HG03280 (cell line): ENCODE measurements around the gene USP25.

ENCODE experiments used
- ATAC-seq: cut with Tn5 transposase; IDR thresholded peaks from one replicate; pipeline ENCODE4 v1.9.1; 2021; ENCODE audit warnings: mild to moderate bottlenecking, moderate library complexity; ENCODE audit not compliant: unreplicated experiment

Gene USP25

DNA sequence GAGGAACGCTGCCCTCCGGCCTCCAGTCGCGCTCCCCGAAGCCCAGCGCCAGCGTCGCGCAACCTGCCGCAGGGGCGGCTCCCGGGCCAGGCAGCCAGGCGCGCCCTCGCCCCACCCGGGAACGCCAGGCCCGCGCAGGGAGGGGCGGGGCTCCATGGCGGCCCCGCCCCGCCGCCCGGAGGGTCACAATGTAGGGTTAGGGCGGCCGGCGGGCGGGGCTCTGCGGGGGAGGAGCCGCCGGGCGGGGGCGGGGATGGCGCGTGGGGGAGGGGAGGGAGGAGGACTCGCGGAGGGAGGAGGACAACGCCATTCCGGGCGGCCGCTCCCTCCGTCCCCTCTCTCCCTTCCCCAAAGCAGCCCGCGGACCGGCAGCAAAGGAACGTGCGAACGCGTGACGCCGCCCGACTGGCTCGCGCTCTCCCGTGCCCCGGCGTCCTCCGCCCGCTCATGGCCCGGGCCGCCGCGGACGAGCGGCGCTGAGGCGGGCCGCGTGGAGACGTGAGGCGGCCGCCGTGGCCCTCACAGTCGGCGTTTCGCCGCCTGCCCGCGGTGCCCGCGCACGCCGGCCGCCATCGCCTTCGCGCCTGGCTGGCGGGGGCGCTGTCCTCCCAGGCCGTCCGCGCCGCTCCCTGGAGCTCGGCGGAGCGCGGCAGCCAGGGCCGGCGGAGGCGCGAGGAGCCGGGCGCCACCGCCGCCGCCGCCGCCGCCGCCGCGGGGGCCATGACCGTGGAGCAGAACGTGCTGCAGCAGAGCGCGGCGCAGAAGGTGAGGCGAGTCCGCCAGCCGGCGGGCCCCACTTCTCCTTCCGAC is at the start of gene USP25:
Gene USP25, plus strand, starts transcription at position 309 of the 810 bp plus-strand sequence. Its CDS starts 412 bp downstream, at position 721.
- ATAC-seq, result peak; percentile 70

- ATAC-seq, result no peak
These were observed 47.4 kb upstream of the USP25 start for GRCh38 chr21:15682186-15682895.

DNA sequence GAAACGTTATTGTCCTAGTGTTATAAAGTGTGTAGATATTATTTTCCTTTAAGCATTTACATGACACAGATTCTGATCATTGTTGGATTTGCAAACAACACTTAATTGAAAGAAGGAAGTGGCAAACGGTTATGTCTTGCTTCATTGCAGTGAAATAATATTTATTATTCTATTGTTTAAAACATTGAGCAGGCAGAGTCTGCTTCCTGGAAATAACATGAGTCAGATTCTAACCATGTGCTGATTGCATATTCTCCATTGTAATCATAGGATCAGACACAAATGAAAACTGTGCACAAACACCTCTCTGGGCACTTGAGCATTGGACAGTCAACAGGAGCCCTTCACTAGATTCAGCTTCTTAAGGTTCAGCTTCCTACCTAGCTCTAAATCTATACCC is 46.8 kb upstream of the USP25 start:
- ATAC-seq, result no peak

DNA sequence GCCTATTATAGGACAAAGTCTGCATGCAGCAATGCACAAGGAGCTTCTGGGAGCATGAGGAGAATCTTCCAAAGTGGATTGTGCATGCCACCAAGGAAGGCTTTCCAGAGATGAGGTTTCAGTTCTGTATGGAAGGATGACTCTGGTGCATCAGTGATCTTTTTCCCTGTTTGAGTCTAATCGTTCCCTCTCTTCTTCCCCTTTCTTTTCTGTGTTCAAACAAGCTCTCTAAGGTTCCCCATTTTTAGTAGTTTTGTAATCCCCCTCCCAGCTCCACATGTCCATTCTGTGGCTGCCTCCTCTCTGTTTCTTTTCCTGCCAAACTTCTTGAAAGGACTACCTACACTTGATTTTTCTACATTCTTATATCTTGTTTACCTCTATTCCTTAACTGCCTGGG is 43.3 kb upstream of the USP25 start:
- no peak for ATAC-seq

DNA sequence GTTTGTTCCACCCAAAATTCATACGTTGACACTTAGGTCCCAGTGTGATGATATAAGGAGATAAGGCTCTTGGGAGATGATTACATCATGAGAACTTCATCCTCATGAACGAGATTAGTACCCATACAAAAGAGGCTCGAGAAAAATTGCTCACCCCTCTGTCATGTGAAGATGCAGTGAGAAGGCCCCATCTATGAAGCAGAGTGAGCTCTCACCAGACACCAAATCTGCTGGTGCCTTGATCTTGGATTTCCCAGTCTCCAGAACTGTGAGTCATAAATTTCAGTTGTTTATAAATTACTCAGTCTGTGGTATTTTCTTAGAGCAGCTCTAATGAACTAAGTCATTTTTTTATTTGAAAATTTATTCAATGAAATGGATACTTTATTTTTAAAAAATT is 42.6 kb upstream of the USP25 start:
- no peak for ATAC-seq

DNA sequence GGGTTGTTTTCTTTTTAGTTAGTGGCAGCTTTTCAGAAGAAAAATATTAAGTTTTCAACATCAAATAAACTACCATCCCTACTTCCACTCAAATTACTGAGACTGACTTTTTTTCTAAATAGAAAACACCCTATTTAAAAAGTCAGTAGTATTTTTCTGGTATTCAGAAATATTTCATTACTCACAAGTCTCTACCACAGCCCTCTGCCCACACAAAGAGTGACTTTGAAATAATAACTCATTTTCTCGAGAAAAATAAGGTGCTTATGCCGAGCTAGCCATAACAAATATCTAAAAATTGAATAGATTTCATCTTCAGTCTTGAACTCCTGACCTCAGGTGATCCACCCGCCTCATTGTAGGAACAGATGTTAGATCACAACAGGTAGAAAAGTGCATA is 41.8 kb upstream of the USP25 start:
- ATAC-seq, result no peak

GRCh38 chr21:15688809-15689208 is 41.0 kb upstream of the USP25 start:
- no peak for ATAC-seq

- no peak for ATAC-seq
These were observed 37.1 kb upstream of the USP25 start for GRCh38 chr21:15692711-15693110.

DNA sequence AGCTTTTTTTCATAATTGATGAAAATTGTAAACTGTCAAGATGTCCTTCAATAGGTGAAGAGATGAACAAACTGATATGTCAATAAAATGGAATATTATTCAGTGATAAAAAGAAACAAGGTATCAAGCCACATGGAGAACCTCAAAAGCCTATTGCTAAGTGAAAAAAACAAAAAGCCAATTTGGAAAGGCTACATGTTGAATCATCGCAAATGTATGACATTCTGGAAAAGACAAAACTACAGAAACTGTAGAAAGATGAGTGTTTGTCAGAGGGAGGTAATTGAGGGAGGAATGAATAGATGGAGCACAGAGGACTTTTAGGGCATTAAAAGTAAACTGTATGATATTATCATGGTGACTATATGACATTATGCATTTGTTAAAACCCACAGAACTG is 34.5 kb upstream of the USP25 start:
- ATAC-seq, result no peak

- ATAC-seq, result no peak
These were observed 28.0 kb upstream of the USP25 start for GRCh38 chr21:15701830-15702229.

DNA sequence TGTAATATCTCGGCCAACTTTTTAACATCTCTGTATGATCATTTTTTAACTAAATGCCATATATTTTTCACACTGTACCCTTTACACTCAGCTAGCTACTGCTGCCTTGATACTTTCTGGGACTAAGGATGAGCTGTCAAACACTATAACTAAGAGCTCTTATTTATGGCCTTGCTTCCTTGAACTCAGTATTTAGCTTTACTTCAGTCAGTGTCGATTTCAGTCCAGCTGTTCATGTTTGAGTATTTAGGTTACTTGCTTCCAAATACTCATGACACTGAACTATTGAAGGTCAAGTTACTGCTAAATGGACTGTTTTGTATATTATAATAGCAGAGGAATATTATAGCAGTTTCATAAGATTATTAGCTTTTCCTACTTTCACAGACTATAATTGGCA is 25.9 kb upstream of the USP25 start:
- no peak for ATAC-seq

GRCh38 chr21:15706696-15707095 is 23.1 kb upstream of the USP25 start:
- no peak for ATAC-seq

DNA sequence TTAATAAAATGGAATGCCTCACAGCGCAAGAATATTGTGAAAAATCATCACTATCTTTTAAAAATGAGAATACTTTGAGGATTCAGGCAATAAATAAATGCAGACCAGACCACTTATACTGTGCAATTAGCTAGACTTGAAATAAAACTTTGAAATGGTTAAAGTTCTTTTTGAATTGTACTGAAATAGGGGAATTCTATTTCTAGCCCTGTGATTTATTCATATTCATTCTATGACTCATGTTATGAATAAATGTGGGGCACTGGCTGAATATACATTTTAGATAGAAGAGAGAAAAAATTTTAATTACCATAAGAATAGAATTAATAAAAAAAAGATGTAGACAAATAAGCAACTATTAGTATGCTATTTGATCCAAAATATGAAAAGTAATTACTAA is 16.4 kb upstream of the USP25 start:
- no peak for ATAC-seq

GRCh38 chr21:15718711-15719110 is 11.1 kb upstream of the USP25 start:
- ATAC-seq, result no peak

- no peak for ATAC-seq
These were observed 9.8 kb upstream of the USP25 start for GRCh38 chr21:15719976-15720375.

GRCh38 chr21:15722591-15723324 is 7.0 kb upstream of the USP25 start:
- no peak for ATAC-seq

GRCh38 chr21:15725949-15726348 is 3.8 kb upstream of the USP25 start:
- ATAC-seq, result no peak

GRCh38 chr21:15728046-15728445 is 1.7 kb upstream of the USP25 start:
- ATAC-seq, result no peak

- no peak for ATAC-seq
These were observed 472 bp upstream of the USP25 start for GRCh38 chr21:15729346-15729673.

DNA sequence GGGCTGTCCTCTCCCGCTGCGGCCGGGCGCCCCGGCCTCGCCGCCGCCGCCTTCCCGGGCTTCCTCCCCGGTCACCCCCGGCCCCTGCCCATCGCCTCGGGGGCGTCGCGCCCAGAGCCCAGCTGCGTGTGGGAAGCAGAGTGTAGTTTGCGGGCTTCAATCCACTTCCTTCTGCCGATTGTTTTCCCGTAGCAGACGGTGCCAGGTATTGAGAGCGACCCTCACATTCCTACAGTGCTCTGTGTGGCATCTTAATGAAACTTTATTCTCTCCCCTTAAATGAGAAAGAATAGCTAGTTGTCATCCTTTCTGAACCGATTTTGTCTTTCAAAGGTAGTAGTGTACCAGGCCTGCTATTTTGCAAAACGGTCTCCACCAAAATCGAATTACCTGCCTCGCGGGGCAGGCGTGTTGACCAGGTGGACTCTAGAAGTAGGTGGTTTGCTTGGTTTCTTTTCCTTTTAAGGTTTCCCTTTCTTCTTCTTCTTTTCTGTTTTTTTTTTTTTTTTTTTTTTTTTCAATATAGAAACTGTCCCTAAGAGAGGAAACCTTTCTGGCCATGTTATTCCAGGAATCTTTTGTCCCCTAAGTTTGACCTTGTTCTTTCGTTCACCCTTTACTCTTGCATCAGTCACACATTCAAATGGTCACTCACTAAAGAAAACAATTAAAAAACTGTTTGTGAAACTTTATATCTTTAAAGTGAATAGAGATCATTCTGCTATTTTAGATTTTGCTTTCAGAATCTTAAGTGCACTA is 881 bp downstream of the USP25 start:
- no peak for ATAC-seq

GRCh38 chr21:15731243-15731613 is 1.4 kb downstream of the USP25 start:
- ATAC-seq, result no peak
